ENCODE data around the gene GSE1. TPM values are rescaled to one million over a fixed set of nuclear protein-coding genes. Genes with fewer than 3 reads are reported as not detected.
A peak's percentile ranks its signal among the peaks of the same experiment; 100 is the strongest.

The GSE1 gene
- total RNA-seq, 1 experiment from 2014 or later, result 90.2 TPM

DNA sequence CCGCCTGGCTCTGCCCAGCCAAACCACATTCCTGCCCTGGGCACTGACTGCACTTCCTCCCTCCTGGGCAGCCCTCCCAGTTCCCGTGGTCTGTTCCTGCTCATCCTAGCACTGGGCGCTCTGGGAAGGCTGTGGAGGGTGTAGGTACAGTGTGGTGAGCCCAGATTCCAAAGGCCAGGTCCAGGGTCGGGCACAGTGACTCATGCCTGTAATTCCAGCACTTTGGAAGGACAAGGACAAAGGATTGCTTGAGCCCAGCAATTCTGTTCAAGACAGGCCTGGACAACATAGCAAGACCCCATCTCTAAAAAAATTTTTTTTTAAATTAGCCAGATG, 107.1 kb downstream of the GSE1 start:
- ATAC-seq, result peak; percentile 67
- Histone ChIP-seq H4K20me1 (ENCODE audit: insufficient read depth) (no peaks in the 10 kb centered on the region), H3K4me2 (ENCODE audit: low read length) (peak overlapping the region; percentile 34; the same call in 1 of the 2 replicates)

DNA sequence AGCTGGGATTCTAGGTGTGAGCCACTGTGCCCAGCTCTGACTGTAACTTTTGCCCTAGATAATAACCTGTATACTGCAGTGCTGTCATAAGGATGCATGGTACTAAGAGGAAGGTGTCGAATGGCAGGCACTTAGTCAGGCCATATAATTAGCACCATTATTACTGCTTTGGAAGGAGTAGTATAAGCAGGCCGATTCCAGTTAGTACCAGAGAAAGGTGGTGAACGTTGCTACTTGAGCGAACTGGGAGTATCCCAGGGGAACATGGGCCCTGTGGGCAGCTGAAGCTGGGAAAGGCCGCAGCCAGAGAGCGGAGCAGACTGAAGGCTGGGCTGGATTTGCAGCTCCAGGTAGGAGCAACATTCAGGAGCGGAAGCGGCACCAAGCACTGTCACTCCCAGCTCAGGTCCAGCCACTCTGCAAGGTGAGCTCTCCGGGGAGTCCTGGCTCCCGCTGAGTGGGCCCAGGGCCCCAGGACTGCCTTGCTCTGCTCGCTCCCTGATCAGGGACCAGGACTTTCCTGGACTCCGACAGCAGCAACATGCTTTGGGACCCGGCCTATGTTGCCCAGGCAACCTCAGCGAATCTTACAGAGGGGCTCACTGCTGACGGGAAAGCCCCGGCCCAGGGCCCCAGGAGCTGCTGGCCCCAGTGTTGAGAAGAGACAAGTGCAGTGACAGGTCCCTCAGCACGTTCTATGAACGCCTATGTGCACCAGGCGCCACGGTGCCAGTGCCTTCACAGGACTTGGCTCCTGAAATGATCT, 109.2 kb downstream of the GSE1 start:
- peaks cover 0 to 7% of the 10 kb centered on the region in 2 experiments; a peak in 1 of 4 replicates for H3K36me3 ChIP-seq (ENCODE audit: control insufficient read depth in 1 of 2, insufficient read depth in 2 of 2, low read length in 2 of 2)
- POLR2A ChIA-PET, result no interaction called here
- H3K4me1 ChIP-seq (ENCODE audit: control insufficient read depth in 1 of 2, insufficient read depth in 2 of 2, low read length in 2 of 2), result peaks cover 22 to 38% of the 10 kb centered on the region in 2 experiments
- TF ChIP-seq EGR1 (IDR thresholded peaks at IDR 0.05; ENCODE audit: low read depth), result no peak
- TF ChIP-seq CEBPB (IDR thresholded peaks at IDR 0.05; ENCODE audit: low read depth), result no peak
- TF ChIP-seq YY1 (IDR thresholded peaks at IDR 0.05; ENCODE audit: extremely low read depth, insufficient replicate concordance, low read depth, low read length), result no peak
- TF ChIP-seq SRF (IDR thresholded peaks at IDR 0.05; ENCODE audit: low read depth), result no peak
- TF ChIP-seq ATF3 (IDR thresholded peaks at IDR 0.05), result no peak
- no peak for TF ChIP-seq POLR2A (IDR thresholded peaks at IDR 0.05; ENCODE audit: borderline replicate concordance, extremely low read depth, insufficient read depth, insufficient read length)
- TF ChIP-seq TCF7L2 (IDR thresholded peaks at IDR 0.05; ENCODE audit: borderline replicate concordance, extremely low read depth, insufficient read depth, insufficient read length), result no peak
- no peak for TF ChIP-seq SP1 (IDR thresholded peaks at IDR 0.05; ENCODE audit: low read depth)
- TF ChIP-seq CBX3 (IDR thresholded peaks at IDR 0.05; ENCODE audit: low read depth), result no peak
- no peak for TF ChIP-seq JUND (IDR thresholded peaks at IDR 0.05)
- TF ChIP-seq ELF1 (IDR thresholded peaks at IDR 0.05; ENCODE audit: borderline replicate concordance, low read depth), result no peak
- TF ChIP-seq, protein P1, sequence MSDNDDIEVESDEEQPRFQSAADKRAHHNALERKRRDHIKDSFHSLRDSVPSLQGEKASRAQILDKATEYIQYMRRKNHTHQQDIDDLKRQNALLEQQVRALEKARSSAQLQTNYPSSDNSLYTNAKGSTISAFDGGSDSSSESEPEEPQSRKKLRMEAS (IDR thresholded peaks at IDR 0.05), result no peak
- no peak for TF ChIP-seq CTCF (IDR thresholded peaks at IDR 0.05 in 2 of 3, conservative IDR thresholded peaks at IDR 0.05 in 1 of 3; ENCODE audit: borderline replicate concordance in 1 of 3, insufficient read depth in 1 of 3, low read depth in 2 of 3, low read length in 2 of 3)
- no peak for TF ChIP-seq POLR2AphosphoS5 (IDR thresholded peaks at IDR 0.05; ENCODE audit: low read depth, low read length)
- no peak for TF ChIP-seq ZNF274 (IDR thresholded peaks at IDR 0.05; ENCODE audit: low read depth, low read length)
- TF ChIP-seq RAD21 (IDR thresholded peaks at IDR 0.05; ENCODE audit: low read depth), result no peak
- no peak for TF ChIP-seq ZFX (IDR thresholded peaks at IDR 0.05)
- no peak for TF ChIP-seq SIN3A (IDR thresholded peaks at IDR 0.05; ENCODE audit: low read depth)
- no peak for TF ChIP-seq EZH2phosphoT487 (IDR thresholded peaks at IDR 0.05; ENCODE audit: borderline replicate concordance)
- CTCF ChIA-PET, result no interaction called here
- H3K9me3 ChIP-seq (ENCODE audit: control insufficient read depth in 1 of 2, insufficient read depth in 1 of 2, low read depth in 1 of 2, low read length in 2 of 2), result no peaks in the 10 kb centered on the region
- BruUV-seq (replicated peaks), result no TSS peak
- H3K79me2 ChIP-seq (ENCODE audit: insufficient read depth, low read length), result no peaks in the 10 kb centered on the region
- ATAC-seq, result no peak
- H2AFZ ChIP-seq (ENCODE audit: low read depth, low read length, poor library complexity, severe bottlenecking), result no peak overlapping the region
- intact Hi-C loops (cut with micrococcal nuclease), result no loop called here
- H4K20me1 ChIP-seq (ENCODE audit: insufficient read depth), result no peaks in the 10 kb centered on the region
- H3K9me2 ChIP-seq (ENCODE audit: insufficient read depth), result no peaks in the 10 kb centered on the region
- H3K4me2 ChIP-seq (ENCODE audit: low read length), result no peak overlapping the region
- RAD21 ChIA-PET (ENCODE audit: low non-redundant PET in 1 of 2, low total read pairs in 2 of 2, uncharacterized antibody in 2 of 2, unreplicated experiment in 2 of 2), result no interaction called here
- no peak overlapping the region for H3K27ac ChIP-seq (ENCODE audit: low read depth, low read length)
- no peak for DNase-seq (ENCODE audit: low read depth, low spot score)
- no peak overlapping the region for H3K9ac ChIP-seq (ENCODE audit: low read length)
- H3K4me3 ChIP-seq (replicated peaks in 1 of 2; ENCODE audit: low read depth in 1 of 2, low read length in 2 of 2), result no peak overlapping the region
- no peaks in the 10 kb centered on the region for H3K27me3 ChIP-seq (ENCODE audit: insufficient read depth, low read length)

More for the DNA sequence above, 107.1 kb downstream of the GSE1 start:
- Histone ChIP-seq H3K9ac (ENCODE audit: low read length) (no peak overlapping the region), H2AFZ (ENCODE audit: low read depth, low read length, poor library complexity, severe bottlenecking) (no peak overlapping the region), H3K9me2 (ENCODE audit: insufficient read depth) (no peaks in the 10 kb centered on the region), H3K79me2 (ENCODE audit: insufficient read depth, low read length) (no peaks in the 10 kb centered on the region), H3K27me3 (ENCODE audit: insufficient read depth, low read length) (no peaks in the 10 kb centered on the region), H3K9me3 (ENCODE audit: control insufficient read depth in 1 of 2, insufficient read depth in 1 of 2, low read depth in 1 of 2, low read length in 2 of 2) (no peaks in the 10 kb centered on the region), H3K27ac (ENCODE audit: low read depth, low read length) (peak overlapping the region; percentile 22; the same call in 1 of the 2 replicates), H3K4me3 (replicated peaks in 1 of 2; ENCODE audit: low read depth in 1 of 2, low read length in 2 of 2) (no peak overlapping the region), H3K36me3 (ENCODE audit: control insufficient read depth in 1 of 2, insufficient read depth in 2 of 2, low read length in 2 of 2) (no peaks in the 10 kb centered on the region), H3K4me1 (ENCODE audit: control insufficient read depth in 1 of 2, insufficient read depth in 2 of 2, low read length in 2 of 2) (peaks cover 22 to 40% of the 10 kb centered on the region in 2 experiments)
- ChIA-PET POLR2A (no interaction called here), CTCF (interaction anchor here (0.7 to 1.7 kb wide), 4 partner anchors 9 to 352 kb away, joined by 3 to 4 read pairs (median 4); no protein-coding TSS in a partner anchor), RAD21 (ENCODE audit: low non-redundant PET in 1 of 2, low total read pairs in 2 of 2, uncharacterized antibody in 2 of 2, unreplicated experiment in 2 of 2) (no interaction called here)
- DNase-seq (ENCODE audit: low read depth, low spot score), result no peak
- TF ChIP-seq SRF (IDR thresholded peaks at IDR 0.05; ENCODE audit: low read depth) (no peak), SP1 (IDR thresholded peaks at IDR 0.05; ENCODE audit: low read depth) (peak; percentile 70; the same call in 1 of the 2 replicates)
- intact Hi-C loops (cut with micrococcal nuclease), result no loop called here
- no TSS peak for BruUV-seq (replicated peaks)
